ENCODE results near the gene OSBP2. TPM values are rescaled to one million over a fixed set of nuclear protein-coding genes. Genes with fewer than 3 reads are reported as not detected.
"Not testable (repeated sequence)": the region's sequence is repeated elsewhere in the genome, so short reads cannot be mapped to it uniquely, and the experiment has no call there.

Gene OSBP2
- total RNA-seq, 4 donors from 2014 or later, result 3.7 to 8.7 (median 4.7) TPM

- Histone ChIP-seq H3K9me3 (no peaks in the 10 kb centered on the region), H3K4me1 (peaks cover 0 to 10% (median 3%) of the 10 kb centered on the region in 4 donors), H3K27me3 (no peaks in the 10 kb centered on the region), H3K4me3 (no peak overlapping the region), H3K36me3 (no peaks in the 10 kb centered on the region), H3K27ac (no peak overlapping the region)
- TF ChIP-seq POLR2A (IDR thresholded peaks at IDR 0.05) (no peak), CTCF (IDR thresholded peaks at IDR 0.05) (no peak)
- DNase-seq, result no peak
Measured at GRCh38 chr22:30671071-30671470, 23.6 kb upstream of the OSBP2 start.

GRCh38 chr22:30673136-30673535 is 21.5 kb upstream of the OSBP2 start:
- peaks cover 0 to 4% (median 2%) of the 10 kb centered on the region in 4 donors for H3K4me1 ChIP-seq
- H3K27me3 ChIP-seq, result no peaks in the 10 kb centered on the region
- TF ChIP-seq POLR2A (IDR thresholded peaks at IDR 0.05) (no peak), CTCF (IDR thresholded peaks at IDR 0.05) (no peak)
- H3K27ac ChIP-seq, result no peak overlapping the region
- H3K36me3 ChIP-seq, result no peaks in the 10 kb centered on the region
- no peaks in the 10 kb centered on the region for H3K9me3 ChIP-seq
- H3K4me3 ChIP-seq, result no peak overlapping the region
- DNase-seq, result no peak

DNA sequence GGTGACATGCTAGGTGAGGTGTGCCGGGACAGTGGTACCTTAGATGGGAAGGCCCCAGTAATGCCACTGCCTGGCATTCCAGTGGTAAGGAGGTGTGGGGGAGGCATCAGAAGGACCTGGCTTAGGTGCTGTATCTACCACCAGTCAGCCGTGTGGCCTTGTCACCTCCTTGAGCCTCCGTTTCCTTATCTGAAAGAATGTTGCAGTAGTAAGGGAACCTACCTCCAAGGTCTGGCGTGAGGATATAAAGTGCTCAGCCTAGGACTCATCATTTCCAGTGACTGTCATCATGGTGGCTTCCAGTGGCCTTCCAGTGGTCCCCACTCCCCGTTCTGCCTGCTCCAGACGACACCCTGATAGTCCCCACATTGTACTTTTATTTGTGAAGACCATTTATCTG is 20.2 kb upstream of the OSBP2 start:
- Histone ChIP-seq H3K27me3 (no peaks in the 10 kb centered on the region), H3K36me3 (no peaks in the 10 kb centered on the region), H3K9me3 (no peaks in the 10 kb centered on the region), H3K27ac (no peak overlapping the region), H3K4me1 (no peaks in the 10 kb centered on the region), H3K4me3 (no peak overlapping the region)
- TF ChIP-seq CTCF (IDR thresholded peaks at IDR 0.05), result no peak
- no peak for DNase-seq

- Histone ChIP-seq H3K27ac (no peak overlapping the region), H3K4me3 (no peak overlapping the region), H3K27me3 (no peaks in the 10 kb centered on the region), H3K9me3 (no peaks in the 10 kb centered on the region), H3K36me3 (no peaks in the 10 kb centered on the region), H3K4me1 (no peaks in the 10 kb centered on the region)
- TF ChIP-seq CTCF (IDR thresholded peaks at IDR 0.05), result no peak
- TF ChIP-seq POLR2A (IDR thresholded peaks at IDR 0.05), result no peak
- no peak for DNase-seq
Measured at GRCh38 chr22:30675436-30675835, 19.2 kb upstream of the OSBP2 start.

DNA sequence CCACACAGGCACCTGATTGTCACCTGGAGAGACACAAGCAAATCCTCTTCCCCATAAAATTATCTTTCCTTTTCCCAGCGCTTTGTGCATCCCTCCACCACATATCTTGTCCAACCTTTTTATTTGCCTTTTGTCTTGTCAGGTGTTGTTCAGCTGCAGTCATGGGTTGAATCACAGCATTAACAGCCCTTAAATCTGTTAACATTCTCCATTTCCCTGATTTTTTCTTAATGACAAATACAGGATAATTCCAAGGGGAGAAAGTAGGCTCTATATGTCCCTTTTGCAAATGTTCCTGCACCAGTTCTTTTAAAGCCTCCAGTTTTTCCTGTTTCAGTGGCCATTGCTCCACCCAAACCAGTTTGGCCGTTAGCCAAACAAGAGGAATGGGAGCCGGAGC is 18.1 kb upstream of the OSBP2 start:
- DNase-seq, H3K9me3 ChIP-seq, H3K27ac ChIP-seq, H3K27me3 ChIP-seq, H3K4me1 ChIP-seq, H3K36me3 ChIP-seq, H3K4me3 ChIP-seq: not testable (repeated sequence)

DNA sequence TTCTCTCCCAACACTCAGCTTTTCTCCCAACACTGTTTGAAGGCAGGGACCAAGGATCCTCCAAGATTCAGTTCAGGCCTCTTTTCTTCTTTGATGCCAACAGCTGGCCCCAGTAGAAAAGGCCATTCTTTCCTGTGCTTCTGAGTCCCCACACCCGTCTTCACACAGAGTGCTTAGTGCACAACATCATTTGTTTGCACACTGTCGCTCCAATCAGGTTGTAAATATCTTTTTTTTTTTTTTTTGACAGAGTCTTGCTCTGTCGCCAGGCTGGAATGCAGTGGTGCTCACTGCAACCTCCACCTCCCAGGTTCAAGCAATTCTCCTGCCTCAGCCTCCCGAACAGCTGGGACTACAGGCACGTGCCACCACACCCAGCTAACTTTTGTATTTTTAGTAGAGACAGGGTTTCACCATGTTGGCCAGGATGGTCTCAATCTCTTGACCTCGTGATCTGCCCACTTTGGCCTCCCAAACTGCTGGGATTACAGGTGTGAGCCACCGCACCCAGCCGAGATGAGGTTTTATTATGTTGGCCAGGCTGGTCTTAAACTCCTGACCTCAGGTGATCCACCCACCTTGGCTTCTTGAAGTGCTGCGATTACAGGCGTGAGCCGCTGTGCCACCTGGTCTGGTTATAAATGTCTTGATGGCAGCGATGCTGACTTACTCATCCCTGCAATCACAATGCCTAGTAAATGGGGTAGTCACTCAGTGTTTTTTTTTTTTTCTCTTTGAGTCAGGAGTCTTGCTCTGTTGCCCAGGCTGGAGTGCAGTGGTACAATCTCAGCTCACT is 14.6 kb upstream of the OSBP2 start:
- not testable (repeated sequence) for H3K36me3 ChIP-seq, H3K4me3 ChIP-seq, H3K4me1 ChIP-seq, H3K27me3 ChIP-seq, H3K9me3 ChIP-seq, H3K27ac ChIP-seq
- TF ChIP-seq CTCF (IDR thresholded peaks at IDR 0.05), result peak in 2 of 6 experiments; percentile 1 to 7
- peak in 2 of 3 donors; percentile 62 to 80 for DNase-seq
